WTC11 (cell line): ENCODE data around the gene ANKRD11.

Source experiments
- ATF3 ChIP-seq: sonication (generic); formaldehyde crosslinking; conservative IDR thresholded peaks from 2 replicates; pipeline ENCODE4 v1.8.1; 2022; ENCODE audit warnings: mild to moderate bottlenecking, missing genetic modification reagents
- CREB1 ChIP-seq: sonication (generic); formaldehyde crosslinking; IDR thresholded peaks from 2 replicates; pipeline ENCODE4 v1.8.0; 2023; ENCODE audit warnings: mild to moderate bottlenecking, missing genetic modification reagents
- CTCF ChIP-seq: fragments of 200-600 bp; IDR thresholded peaks from 2 replicates; pipeline ENCODE4 v1.8.0; 2022; ENCODE audit warnings: antibody characterized with exemption
- FOXJ3 ChIP-seq: sonication (generic); formaldehyde crosslinking; IDR thresholded peaks from 2 replicates; pipeline ENCODE4 v1.9.0; 2021; ENCODE audit warnings: missing genetic modification reagents, mild to moderate bottlenecking, borderline replicate concordance
- IRF2 ChIP-seq: sonication (generic); formaldehyde crosslinking; IDR thresholded peaks from 2 replicates; pipeline ENCODE4 v1.8.0; 2022; ENCODE audit warnings: low read depth, missing genetic modification reagents, borderline replicate concordance
- MAX ChIP-seq: sonication (generic); formaldehyde crosslinking; IDR thresholded peaks from 2 replicates; pipeline ENCODE4 v1.8.0; 2022; ENCODE audit warnings: mild to moderate bottlenecking, missing genetic modification reagents
- MXD4 ChIP-seq: fragments of 250-450 bp; sonication (Bioruptor Pico); IDR thresholded peaks from 2 replicates; pipeline ENCODE4 v1.8.0; 2021; ENCODE audit warnings: mild to moderate bottlenecking, moderate library complexity, borderline replicate concordance
- NR2C2 ChIP-seq: sonication (generic); formaldehyde crosslinking; IDR thresholded peaks from 2 replicates; pipeline ENCODE4 v1.8.0; 2022; ENCODE audit warnings: mild to moderate bottlenecking, missing genetic modification reagents
- NR3C1 ChIP-seq: sonication (generic); formaldehyde crosslinking; conservative IDR thresholded peaks from 2 replicates; pipeline ENCODE4 v1.8.1; 2023; ENCODE audit warnings: low read depth, mild to moderate bottlenecking, missing genetic modification reagents
- PREB ChIP-seq: sonication (generic); formaldehyde crosslinking; IDR thresholded peaks from 2 replicates; pipeline ENCODE4 v1.8.1; 2022; ENCODE audit warnings: mild to moderate bottlenecking, missing genetic modification reagents, moderate library complexity, borderline replicate concordance
- SMAD3 ChIP-seq: sonication (generic); formaldehyde crosslinking; IDR thresholded peaks from 2 replicates; pipeline ENCODE4 v1.8.0; 2022; ENCODE audit warnings: missing genetic modification reagents, mild to moderate bottlenecking, borderline replicate concordance
- USF1 ChIP-seq: sonication (generic); formaldehyde crosslinking; IDR thresholded peaks from 2 replicates; pipeline ENCODE4 v1.8.0; 2022; ENCODE audit warnings: mild to moderate bottlenecking, missing genetic modification reagents
- USF2 ChIP-seq: sonication (generic); formaldehyde crosslinking; IDR thresholded peaks from 2 replicates; pipeline ENCODE4 v1.8.1; 2023; ENCODE audit warnings: mild to moderate bottlenecking, missing genetic modification reagents, moderate library complexity
- ZNF317 ChIP-seq: sonication (generic); formaldehyde crosslinking; IDR thresholded peaks from 2 replicates; pipeline ENCODE4 v1.8.1; 2023; ENCODE audit warnings: low read depth, mild to moderate bottlenecking, moderate library complexity, missing genetic modification reagents, borderline replicate concordance

- TF ChIP-seq MAX (CRISPR knock-in tag): no peak
- no peak for TF ChIP-seq CTCF
- TF ChIP-seq ATF3: no peak
- TF ChIP-seq CREB1 (CRISPR knock-in tag): no peak
- no peak for TF ChIP-seq NR3C1 (CRISPR knock-in tag)
- no peak for TF ChIP-seq NR2C2 (CRISPR knock-in tag)
- TF ChIP-seq MXD4 (CRISPR knock-in tag): no peak
- TF ChIP-seq FOXJ3: no peak
- no peak for TF ChIP-seq SMAD3
- no peak for TF ChIP-seq ZNF317
- no peak for TF ChIP-seq USF1 (CRISPR knock-in tag)
- TF ChIP-seq IRF2 (CRISPR knock-in tag): no peak
- TF ChIP-seq USF2 (CRISPR knock-in tag): no peak
- TF ChIP-seq PREB (CRISPR knock-in tag): no peak
Measured at GRCh38 chr16:89314357-89314756, 176.0 kb downstream of the ANKRD11 start.
